GM13977 (cell line): ENCODE measurements around the gene SPATA13.
"Not testable (repeated sequence)": the region's sequence is repeated elsewhere in the genome, so short reads cannot be mapped to it uniquely, and the experiment has no call there.

Experiments
- DNase-seq: peaks from one replicate; pipeline ENCODE4 v3.0.0; 2012; ENCODE audit warnings: low spot score
- CTCF ChIP-seq: IDR thresholded peaks from 2 replicates; pipeline ENCODE4 v1.5.1; 2012; ENCODE audit warnings: mild to moderate bottlenecking, control low read depth; ENCODE audit not compliant: insufficient read depth; ENCODE audit errors: extremely low read depth, missing control alignments
- in situ Hi-C: fragments of 300-500 bp; cut with MboI; formaldehyde crosslinking; loops from one replicate; pipeline ENCODE4 v1.12.0; 2022; ENCODE audit warnings: low sequenced_read_pairs, low pct_unique_long_range_greater_than_20kb, mixed read lengths, inconsistent platforms; ENCODE audit not compliant: unreplicated experiment

Gene SPATA13

DNA sequence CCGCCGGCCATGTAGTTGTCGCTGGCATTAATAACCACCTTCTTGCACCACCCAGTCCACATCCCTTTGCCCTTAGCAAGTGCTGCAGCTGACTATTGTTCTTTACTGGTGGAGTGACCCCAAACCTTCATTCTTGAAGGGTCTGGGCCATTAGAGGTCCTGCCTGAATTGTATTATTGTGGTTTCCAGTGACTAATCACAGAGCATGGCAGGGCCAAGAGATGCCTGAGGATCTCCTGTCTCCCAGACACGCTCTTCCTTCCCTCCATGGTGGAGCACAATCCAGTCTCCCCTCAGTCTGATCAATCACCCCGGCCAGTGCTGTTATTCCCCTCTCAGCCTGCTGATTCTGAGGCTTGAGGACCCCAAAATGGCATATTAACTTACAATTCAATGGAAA lies 187.9 kb downstream of the SPATA13 start:
- TF ChIP-seq CTCF = no peak
- no peak for DNase-seq
- in situ Hi-C loops = no loop called here

DNA sequence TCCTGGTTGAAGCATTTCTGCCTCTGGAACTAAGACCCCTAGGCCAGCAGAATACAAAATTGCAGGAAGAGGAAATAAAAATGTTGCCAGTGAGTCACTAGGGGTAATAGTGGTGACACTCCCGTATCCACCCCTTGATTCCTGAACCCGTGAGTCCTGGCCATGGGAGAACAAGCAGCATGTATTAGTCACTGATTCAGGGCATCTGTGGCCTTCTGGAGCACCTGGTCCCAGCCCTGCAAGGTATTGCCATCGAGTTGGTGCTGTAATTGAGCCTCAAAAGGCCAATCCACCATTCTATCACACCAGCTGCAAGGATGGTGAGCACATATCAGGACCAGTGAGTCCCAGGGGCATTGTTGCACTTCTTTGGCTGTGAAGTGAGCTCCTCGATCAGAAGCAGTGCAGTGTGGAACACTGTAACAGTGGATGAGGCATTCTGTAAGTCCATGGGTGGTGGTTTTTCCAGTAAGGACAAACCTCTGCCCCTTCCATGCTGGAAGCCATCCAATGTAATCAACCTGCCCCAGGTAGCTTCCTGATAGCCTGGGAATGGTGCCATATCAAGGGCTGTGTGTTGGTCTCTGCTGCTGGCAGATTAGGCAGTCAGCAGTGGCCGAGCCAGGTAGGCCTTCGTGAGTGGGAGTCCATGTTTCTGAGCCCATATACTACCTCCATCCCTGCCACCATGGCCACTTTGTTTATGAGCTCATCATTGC lies 188.4 kb downstream of the SPATA13 start:
- no peak for DNase-seq
- in situ Hi-C loops = no loop called here
- no peak for TF ChIP-seq CTCF

DNA sequence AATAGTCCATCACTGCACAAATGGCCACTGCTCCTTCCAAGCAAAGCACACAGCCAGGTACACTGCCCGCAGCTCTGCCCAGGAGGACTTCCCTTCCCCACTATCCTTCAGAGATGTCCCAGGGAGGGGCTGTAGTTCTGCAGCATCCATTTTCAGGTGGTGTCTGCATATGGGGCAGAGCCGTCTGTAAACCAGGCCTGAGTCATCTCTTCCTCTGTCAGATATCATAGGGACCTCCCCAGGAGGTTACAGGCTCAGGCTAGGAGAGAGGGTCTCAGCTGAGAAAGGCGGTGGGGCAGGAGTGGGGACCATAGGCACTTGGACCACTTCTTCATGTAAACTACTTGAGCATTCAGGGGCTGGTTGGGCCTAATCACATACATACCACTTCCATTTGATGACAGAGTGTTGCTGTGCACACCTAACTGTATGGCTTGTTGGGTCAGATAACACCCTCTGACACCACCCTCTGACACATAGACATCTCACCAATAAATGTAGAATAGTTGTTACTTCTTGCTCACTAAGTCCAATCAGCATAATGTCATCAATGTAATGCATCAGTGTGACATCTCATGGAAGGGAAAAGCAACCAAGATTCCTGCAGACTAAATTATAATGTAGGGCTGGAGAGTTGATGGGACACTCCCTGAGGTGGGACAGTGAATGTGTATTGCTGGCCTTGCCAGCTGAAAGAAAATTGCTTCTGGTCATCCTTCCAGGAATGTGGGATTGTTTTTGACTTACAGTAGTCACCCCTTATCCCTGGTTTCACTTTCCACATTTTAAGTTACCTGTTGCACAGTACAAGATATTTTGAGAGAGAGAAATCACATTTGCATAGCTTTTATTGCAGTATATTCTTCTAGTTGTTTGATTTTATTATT lies 189.5 kb downstream of the SPATA13 start:
- in situ Hi-C loops, DNase-seq: not testable (repeated sequence)

DNA sequence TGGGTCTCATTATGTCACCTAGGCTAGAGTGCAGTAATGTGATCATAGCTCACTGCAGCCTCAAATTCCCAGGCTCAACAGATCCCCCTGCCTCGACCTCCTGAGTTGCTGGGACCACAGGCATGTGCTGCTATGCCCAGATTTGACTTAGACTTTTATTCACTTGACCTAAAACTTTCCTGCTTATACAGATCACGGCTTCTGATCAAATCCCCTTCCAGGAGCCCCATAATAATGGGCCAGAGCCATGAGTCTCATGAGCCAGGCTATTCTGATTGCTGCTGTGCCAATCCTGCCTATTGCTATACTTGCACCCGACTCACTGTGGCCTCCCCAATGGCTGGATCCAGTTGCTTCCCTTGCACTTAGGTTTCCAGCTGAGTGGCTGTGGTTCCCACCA lies 190.9 kb downstream of the SPATA13 start:
- no peak for DNase-seq
- no peak for TF ChIP-seq CTCF
- in situ Hi-C loops = no loop called here

DNA sequence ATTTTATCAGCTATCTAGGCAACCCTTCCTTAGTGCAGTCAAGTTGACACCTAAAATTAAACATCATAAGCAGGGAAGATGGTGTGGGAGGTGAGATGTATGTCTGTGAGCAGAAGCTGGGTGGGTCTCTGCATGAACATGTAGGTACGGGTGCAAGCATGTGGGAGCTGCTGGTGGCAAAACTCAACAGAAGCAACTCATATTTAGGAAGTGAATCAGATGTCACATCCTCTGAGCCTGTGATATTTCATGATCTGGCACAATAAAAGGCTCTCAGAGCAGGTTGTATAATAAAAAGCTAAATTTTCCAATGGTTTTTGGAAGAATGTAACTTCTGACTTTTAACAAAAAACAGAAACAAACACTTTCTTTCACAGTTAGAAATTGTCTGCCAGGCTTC lies 193.2 kb downstream of the SPATA13 start:
- DNase-seq = no peak
- TF ChIP-seq CTCF = no peak
- in situ Hi-C loops = no loop called here

- DNase-seq = no peak
- no peak for TF ChIP-seq CTCF
- in situ Hi-C loops = no loop called here
Observed at GRCh38 chr13:24355103-24355502, 194.6 kb downstream of the SPATA13 start.

GRCh38 chr13:24356270-24356669 lies 195.8 kb downstream of the SPATA13 start:
- in situ Hi-C loops = no loop called here
- no peak for DNase-seq
- no peak for TF ChIP-seq CTCF
